Brain microvascular endothelial cell (primary cell): ENCODE results near the gene POU2F1.

Experiments used
- DNase-seq: peaks from one replicate; pipeline ENCODE4 v3.0.0-alpha.2; 2020
- H3K27ac ChIP-seq: fragments of 250-450 bp; sonication (Bioruptor Pico); 2 replicates; pipeline ENCODE4 v1.5.1; 2020; ENCODE audit warnings: mild to moderate bottlenecking, moderate library complexity
- H3K27me3 ChIP-seq: fragments of 250-450 bp; sonication (Bioruptor Pico); replicated peaks from 2 replicates; pipeline ENCODE4 v1.5.1; 2020; ENCODE audit warnings: mild to moderate bottlenecking
- H3K36me3 ChIP-seq: fragments of 250-450 bp; sonication (Bioruptor Pico); replicated peaks from 2 replicates; pipeline ENCODE4 v1.5.1; 2020; ENCODE audit warnings: mild to moderate bottlenecking
- H3K4me3 ChIP-seq: 2 replicates; pipeline ENCODE4 v1.5.1; 2011; ENCODE audit warnings: low read depth, mild to moderate bottlenecking, control low read depth, low read length, moderate library complexity
- CTCF ChIP-seq: IDR thresholded peaks from 2 replicates; pipeline ENCODE4 v1.5.1; 2011; ENCODE audit warnings: low read depth, mild to moderate bottlenecking, moderate library complexity, low read length, control low read depth, inconsistent platforms; ENCODE audit errors: missing control alignments
- in situ Hi-C: cut with HindIII; loops from 2 replicates; pipeline ENCODE4 v1.10.0; 2017; ENCODE audit warnings: low sequenced_read_pairs, low pct_ligation_motif_present

POU2F1 gene

GRCh38 chr1:167428395-167428794 lies 207.7 kb downstream of the POU2F1 start:
- H3K36me3 ChIP-seq: no peaks in the 10 kb centered on the region

GRCh38 chr1:167429612-167430011 lies 208.9 kb downstream of the POU2F1 start:
- Histone ChIP-seq H3K27ac (no peak overlapping the region), H3K4me3 (no peak overlapping the region), H3K27me3 (no peaks in the 10 kb centered on the region), H3K36me3 (no peaks in the 10 kb centered on the region)
- in situ Hi-C loops: no loop called here
- TF ChIP-seq CTCF: no peak
- no peak for DNase-seq

More at GRCh38 chr1:167428395-167428794, 207.7 kb downstream of the POU2F1 start:
- Histone ChIP-seq H3K27ac (no peak overlapping the region), H3K27me3 (no peaks in the 10 kb centered on the region), H3K4me3 (no peak overlapping the region)
- in situ Hi-C loops: no loop called here
- TF ChIP-seq CTCF: no peak
- DNase-seq: no peak

GRCh38 chr1:167430134-167430848 lies 209.6 kb downstream of the POU2F1 start:
- no peaks in the 10 kb centered on the region for H3K27me3 ChIP-seq
- in situ Hi-C loops: no loop called here
- DNase-seq: no peak
- no peak overlapping the region for H3K4me3 ChIP-seq
- no peak overlapping the region for H3K27ac ChIP-seq
- TF ChIP-seq CTCF: no peak
- H3K36me3 ChIP-seq: no peaks in the 10 kb centered on the region

GRCh38 chr1:167430849-167431242 lies 210.2 kb downstream of the POU2F1 start:
- in situ Hi-C loops: no loop called here
- no peak for TF ChIP-seq CTCF
- Histone ChIP-seq H3K27ac (no peak overlapping the region), H3K36me3 (no peaks in the 10 kb centered on the region), H3K4me3 (no peak overlapping the region), H3K27me3 (no peaks in the 10 kb centered on the region)
- DNase-seq: no peak

- H3K27me3 ChIP-seq: no peaks in the 10 kb centered on the region
- no peak overlapping the region for H3K4me3 ChIP-seq
- no peak overlapping the region for H3K27ac ChIP-seq
- in situ Hi-C loops: no loop called here
- no peaks in the 10 kb centered on the region for H3K36me3 ChIP-seq
- no peak for DNase-seq
- TF ChIP-seq CTCF: no peak
Measured at GRCh38 chr1:167431261-167431908, 210.7 kb downstream of the POU2F1 start.
